Stimulated activated CD4-positive, alpha-beta T cell treated with anti-CD3 and anti-CD28 coated beads, Interleukin-2, amount 100 ng/mL, for 48 hours (primary cell): ENCODE measurements around the gene ACOT11.

ENCODE experiments used
- DNase-seq, 2 donors: peaks; one replicate each; pipeline ENCODE4 v3.0.0-alpha.2; 2020

The ACOT11 gene

GRCh38 chr1:54566438-54567141 is 18.6 kb downstream of the ACOT11 start:
- no peak for DNase-seq

- no peak for DNase-seq
Observed at GRCh38 chr1:54567961-54568360, 19.9 kb downstream of the ACOT11 start.

GRCh38 chr1:54569339-54569738 is 21.3 kb downstream of the ACOT11 start:
- DNase-seq: no peak

GRCh38 chr1:54570161-54570560 is 22.1 kb downstream of the ACOT11 start:
- DNase-seq: no peak

- no peak for DNase-seq
Observed at GRCh38 chr1:54571326-54571725, 23.3 kb downstream of the ACOT11 start.

- DNase-seq: no peak
Observed at GRCh38 chr1:54571803-54572541, 23.9 kb downstream of the ACOT11 start.

- DNase-seq: no peak
Observed at GRCh38 chr1:54572542-54572850, 24.5 kb downstream of the ACOT11 start.

GRCh38 chr1:54574158-54574778 is 26.2 kb downstream of the ACOT11 start:
- DNase-seq: no peak

GRCh38 chr1:54575161-54575560 is 27.1 kb downstream of the ACOT11 start:
- DNase-seq: no peak

- DNase-seq: no peak
Observed at GRCh38 chr1:54575605-54576290, 27.7 kb downstream of the ACOT11 start.

- DNase-seq: no peak
Observed at GRCh38 chr1:54577612-54578011, 29.6 kb downstream of the ACOT11 start.

GRCh38 chr1:54579337-54579781 is 31.3 kb downstream of the ACOT11 start:
- no peak for DNase-seq

- DNase-seq: no peak
Observed at GRCh38 chr1:54580856-54581550, 33.0 kb downstream of the ACOT11 start.

GRCh38 chr1:54581621-54582035 is 33.6 kb downstream of the ACOT11 start:
- no peak for DNase-seq

- no peak for DNase-seq
Observed at GRCh38 chr1:54582566-54583306, 34.7 kb downstream of the ACOT11 start.

- no peak for DNase-seq
Observed at GRCh38 chr1:54583307-54583686, 35.3 kb downstream of the ACOT11 start.

GRCh38 chr1:54583871-54584270 is 35.8 kb downstream of the ACOT11 start:
- DNase-seq: no peak

- no peak for DNase-seq
Observed at GRCh38 chr1:54584575-54584974, 36.5 kb downstream of the ACOT11 start.

- DNase-seq: no peak
Observed at GRCh38 chr1:54585181-54586066, 37.4 kb downstream of the ACOT11 start.

- DNase-seq: no peak
Observed at GRCh38 chr1:54588377-54588776, 40.3 kb downstream of the ACOT11 start.

GRCh38 chr1:54591127-54591756 is 43.2 kb downstream of the ACOT11 start:
- DNase-seq: no peak
